ENCODE measurements around the gene DNAI2. TPM values are rescaled to one million over a fixed set of nuclear protein-coding genes. Genes with fewer than 3 reads are reported as not detected.

The DNAI2 gene
- total RNA-seq, 2 experiments from 2014 or later = 0.45 to 0.47 TPM

DNA sequence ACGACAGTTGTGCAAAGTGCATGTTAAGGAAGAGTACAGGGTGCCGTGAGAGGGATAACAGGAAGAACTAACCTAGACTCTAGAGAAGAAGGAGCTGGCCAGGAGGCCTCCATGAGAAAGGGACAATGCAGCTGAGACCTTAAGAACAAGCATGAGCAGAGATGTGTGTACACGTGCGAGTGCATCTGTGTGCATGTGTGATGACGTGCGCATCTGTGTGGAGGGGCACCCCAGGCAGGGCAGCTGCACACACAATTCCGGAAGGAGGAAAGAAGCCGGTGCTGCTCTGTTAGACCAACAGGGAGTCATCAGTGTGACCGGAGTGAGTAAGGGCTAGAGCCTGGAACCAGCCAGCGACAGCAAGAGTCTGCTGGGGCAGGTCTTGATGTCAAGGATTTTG, 44.4 kb downstream of the DNAI2 start:
- TF ChIP-seq, protein P1, sequence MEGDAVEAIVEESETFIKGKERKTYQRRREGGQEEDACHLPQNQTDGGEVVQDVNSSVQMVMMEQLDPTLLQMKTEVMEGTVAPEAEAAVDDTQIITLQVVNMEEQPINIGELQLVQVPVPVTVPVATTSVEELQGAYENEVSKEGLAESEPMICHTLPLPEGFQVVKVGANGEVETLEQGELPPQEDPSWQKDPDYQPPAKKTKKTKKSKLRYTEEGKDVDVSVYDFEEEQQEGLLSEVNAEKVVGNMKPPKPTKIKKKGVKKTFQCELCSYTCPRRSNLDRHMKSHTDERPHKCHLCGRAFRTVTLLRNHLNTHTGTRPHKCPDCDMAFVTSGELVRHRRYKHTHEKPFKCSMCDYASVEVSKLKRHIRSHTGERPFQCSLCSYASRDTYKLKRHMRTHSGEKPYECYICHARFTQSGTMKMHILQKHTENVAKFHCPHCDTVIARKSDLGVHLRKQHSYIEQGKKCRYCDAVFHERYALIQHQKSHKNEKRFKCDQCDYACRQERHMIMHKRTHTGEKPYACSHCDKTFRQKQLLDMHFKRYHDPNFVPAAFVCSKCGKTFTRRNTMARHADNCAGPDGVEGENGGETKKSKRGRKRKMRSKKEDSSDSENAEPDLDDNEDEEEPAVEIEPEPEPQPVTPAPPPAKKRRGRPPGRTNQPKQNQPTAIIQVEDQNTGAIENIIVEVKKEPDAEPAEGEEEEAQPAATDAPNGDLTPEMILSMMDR (IDR thresholded peaks at IDR 0.05) = no peak
- Mint-ChIP-seq H3K36me3 (ENCODE audit: low read depth) (no peaks in the 10 kb centered on the region), H3K9me3 (no peaks in the 10 kb centered on the region), H3K27ac (no peak overlapping the region), H3K27me3 (peaks cover 6% of the 10 kb centered on the region), H3K4me1 (ENCODE audit: low read depth) (no peaks in the 10 kb centered on the region), H3K4me3 (no peak overlapping the region)
- intact Hi-C loops (cut with micrococcal nuclease) = no loop called here
- no peak for ATAC-seq
- no peak for DNase-seq
- CTCF ChIA-PET = no interaction called here
- POLR2A ChIA-PET = no interaction called here

- no peak overlapping the region for H3K27ac Mint-ChIP-seq
- H3K4me3 Mint-ChIP-seq = no peak overlapping the region
Observed at GRCh38 chr17:74324521-74324920, 50.5 kb downstream of the DNAI2 start.

DNA sequence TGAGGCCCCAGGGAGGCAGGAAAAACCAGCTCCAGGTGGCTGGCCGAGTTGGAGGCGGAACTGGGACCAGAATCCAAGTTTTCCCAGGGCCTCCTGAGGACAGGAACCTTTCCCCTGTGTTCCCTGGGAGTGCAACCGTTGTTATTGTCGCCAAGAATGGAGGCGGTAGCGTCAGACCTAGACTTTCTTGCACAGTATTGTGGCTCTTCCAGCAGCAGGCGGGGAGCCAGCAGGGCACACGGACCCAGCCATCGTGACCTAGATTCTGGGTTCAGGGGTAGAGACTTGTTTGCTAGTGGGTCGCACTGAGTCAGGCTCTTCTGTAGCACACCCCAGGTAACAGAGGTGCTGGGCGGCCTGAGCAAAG, 51.3 kb downstream of the DNAI2 start:
- TF ChIP-seq, protein P1 (IDR thresholded peaks at IDR 0.05) = no peak
- ATAC-seq (no peak), DNase-seq (no peak)
- Mint-ChIP-seq H3K4me3 (no peak overlapping the region), H3K36me3 (ENCODE audit: low read depth) (no peaks in the 10 kb centered on the region), H3K27ac (no peak overlapping the region), H3K9me3 (no peaks in the 10 kb centered on the region), H3K4me1 (ENCODE audit: low read depth) (peaks cover 9% of the 10 kb centered on the region), H3K27me3 (peaks cover 21% of the 10 kb centered on the region)
- intact Hi-C loops (cut with micrococcal nuclease) = no loop called here
- ChIA-PET CTCF (no interaction called here), POLR2A (no interaction called here)

More at GRCh38 chr17:74324521-74324920, 50.5 kb downstream of the DNAI2 start:
- intact Hi-C loops (cut with micrococcal nuclease) = no loop called here
- Mint-ChIP-seq H3K27me3 (peaks cover 21% of the 10 kb centered on the region), H3K4me1 (ENCODE audit: low read depth) (peaks cover 9% of the 10 kb centered on the region), H3K9me3 (no peaks in the 10 kb centered on the region), H3K36me3 (ENCODE audit: low read depth) (no peaks in the 10 kb centered on the region)
- ATAC-seq (no peak), DNase-seq (no peak)
- ChIA-PET POLR2A (interaction anchor here (0.7 kb wide), 1 partner anchor 67 kb away, joined by 6 read pairs; no protein-coding TSS in a partner anchor), CTCF (no interaction called here)
- TF ChIP-seq, protein P1 (IDR thresholded peaks at IDR 0.05) = no peak

DNA sequence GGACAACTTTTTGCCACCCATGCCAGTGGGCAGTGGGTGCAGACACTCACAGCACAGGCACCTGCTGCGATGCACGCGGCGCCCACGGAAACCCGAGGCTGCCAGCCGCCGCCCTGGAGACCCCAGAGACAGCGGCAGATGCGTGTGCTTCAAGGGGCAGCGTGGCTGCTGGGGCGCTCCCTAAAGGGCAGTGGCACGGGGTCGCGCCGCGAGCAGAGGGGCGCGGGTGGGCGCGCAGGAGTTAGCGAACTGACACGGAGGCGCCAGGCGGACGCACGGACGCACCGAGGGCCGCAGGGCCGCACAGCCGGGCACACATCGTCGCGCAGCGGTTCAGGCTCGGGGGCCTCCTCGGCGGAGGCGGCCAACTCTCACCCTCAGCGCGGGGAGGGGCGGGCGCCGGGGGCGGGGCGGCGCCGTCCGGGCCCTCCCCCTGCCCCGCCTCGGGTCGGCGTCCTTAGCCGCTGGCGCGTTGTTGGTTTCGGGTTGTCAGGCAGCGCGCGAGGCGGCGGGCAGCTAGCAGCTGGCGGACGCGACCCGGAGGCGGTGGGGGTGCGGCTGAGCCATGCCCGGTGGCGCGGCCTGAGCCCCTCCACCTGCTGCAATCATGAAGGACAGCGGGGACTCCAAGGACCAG, 51.8 kb downstream of the DNAI2 start, which contains the start of gene KIF19:
Gene KIF19 (plus strand): TSS at position 484 of the 637 bp plus-strand sequence. CDS start 124 bp downstream, at position 608.
- DNase-seq = peak; percentile 68
- Mint-ChIP-seq H3K9me3 (no peaks in the 10 kb centered on the region), H3K27me3 (peaks cover 21% of the 10 kb centered on the region), H3K4me1 (ENCODE audit: low read depth) (peaks cover 9% of the 10 kb centered on the region), H3K27ac (no peak within 1 kb of the TSS), H3K4me3 (peak within 1 kb of the TSS; percentile 20), H3K36me3 (ENCODE audit: low read depth) (no peaks in the 10 kb centered on the region)
- ATAC-seq = peak; percentile 96
- ChIA-PET CTCF (no interaction called here), POLR2A (no interaction called here)
- TF ChIP-seq, protein P1 (IDR thresholded peaks at IDR 0.05) = no peak
- intact Hi-C loops (cut with micrococcal nuclease) = no loop called here

DNA sequence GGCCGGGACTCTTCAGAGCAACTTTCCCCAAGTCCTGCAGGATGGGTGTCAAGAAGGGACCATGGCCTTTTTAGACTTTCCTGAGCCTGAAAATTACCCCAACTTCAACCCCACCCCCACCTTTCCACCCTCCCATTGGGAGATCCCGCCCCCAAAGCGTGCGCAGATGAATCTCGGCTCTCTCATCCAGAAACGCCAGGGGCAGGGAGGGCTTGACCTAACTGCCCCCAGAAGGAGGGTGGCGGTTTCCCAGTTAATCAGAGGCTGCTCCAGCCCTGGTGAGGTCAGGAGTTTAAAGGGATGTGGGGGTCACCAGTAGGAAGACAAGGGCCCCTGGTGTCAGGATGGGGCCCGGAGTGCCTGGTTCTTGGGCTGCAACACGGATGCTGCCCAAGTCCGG, 52.5 kb downstream of the DNAI2 start:
- ATAC-seq = peak; percentile 5
- Mint-ChIP-seq H3K27ac (no peak overlapping the region), H3K4me1 (ENCODE audit: low read depth) (peaks cover 9% of the 10 kb centered on the region), H3K27me3 (peaks cover 21% of the 10 kb centered on the region), H3K36me3 (ENCODE audit: low read depth) (no peaks in the 10 kb centered on the region), H3K4me3 (peak overlapping the region; percentile 20), H3K9me3 (no peaks in the 10 kb centered on the region)
- TF ChIP-seq, protein P1 (IDR thresholded peaks at IDR 0.05) = no peak
- intact Hi-C loops (cut with micrococcal nuclease) = no loop called here
- DNase-seq = no peak
- CTCF ChIA-PET = no interaction called here
- POLR2A ChIA-PET = no interaction called here
